ENCODE measurements around the gene ART4. TPM values are rescaled to one million over a fixed set of nuclear protein-coding genes. Genes with fewer than 3 reads are reported as not detected.

ART4 gene
- total RNA-seq, 4 donors from 2014 or later, result 0.13 to 0.18 TPM; not detected in 2

GRCh38 chr12:14827043-14827442 is 16.3 kb downstream of the ART4 start:
- Histone ChIP-seq H3K27me3 (no peaks in the 10 kb centered on the region), H3K4me3 (no peak overlapping the region), H3K36me3 (no peaks in the 10 kb centered on the region), H3K9me3 (no peaks in the 10 kb centered on the region), H3K4me1 (no peaks in the 10 kb centered on the region), H3K27ac (no peak overlapping the region)
- TF ChIP-seq CTCF (IDR thresholded peaks at IDR 0.05) (no peak), POLR2A (IDR thresholded peaks at IDR 0.05) (no peak)
- no peak for DNase-seq

GRCh38 chr12:14826491-14826890 is 16.8 kb downstream of the ART4 start:
- Histone ChIP-seq H3K4me3 (no peak overlapping the region), H3K27me3 (no peaks in the 10 kb centered on the region), H3K36me3 (no peaks in the 10 kb centered on the region), H3K27ac (no peak overlapping the region), H3K9me3 (no peaks in the 10 kb centered on the region), H3K4me1 (no peaks in the 10 kb centered on the region)
- no peak for DNase-seq
- no peak for TF ChIP-seq CTCF (IDR thresholded peaks at IDR 0.05)
- TF ChIP-seq POLR2A (IDR thresholded peaks at IDR 0.05), result no peak

GRCh38 chr12:14825256-14825655 is 18.1 kb downstream of the ART4 start:
- H3K4me3 ChIP-seq, result no peak overlapping the region
- DNase-seq, result no peak
- no peaks in the 10 kb centered on the region for H3K9me3 ChIP-seq
- TF ChIP-seq CTCF (IDR thresholded peaks at IDR 0.05), result no peak
- TF ChIP-seq POLR2A (IDR thresholded peaks at IDR 0.05), result no peak
- no peaks in the 10 kb centered on the region for H3K27me3 ChIP-seq
- H3K36me3 ChIP-seq, result no peaks in the 10 kb centered on the region
- H3K4me1 ChIP-seq, result no peaks in the 10 kb centered on the region
- H3K27ac ChIP-seq, result no peak overlapping the region

GRCh38 chr12:14824012-14824634 is 19.2 kb downstream of the ART4 start:
- H3K27ac ChIP-seq, result no peak overlapping the region
- TF ChIP-seq POLR2A (IDR thresholded peaks at IDR 0.05), result no peak
- no peak for TF ChIP-seq CTCF (IDR thresholded peaks at IDR 0.05)
- no peak for DNase-seq
- H3K9me3 ChIP-seq, result no peaks in the 10 kb centered on the region
- no peaks in the 10 kb centered on the region for H3K36me3 ChIP-seq
- H3K27me3 ChIP-seq, result no peaks in the 10 kb centered on the region
- H3K4me3 ChIP-seq, result no peak overlapping the region
- H3K4me1 ChIP-seq, result no peaks in the 10 kb centered on the region

GRCh38 chr12:14814014-14814413 is 29.3 kb downstream of the ART4 start, which contains the start of gene SMCO3:
Gene SMCO3 (minus strand): TSS chr12:14814182. CDS start chr12:14806680, 7,502 bp downstream.
- H3K4me3 ChIP-seq, result no peak within 1 kb of the TSS
- no peaks in the 10 kb centered on the region for H3K9me3 ChIP-seq
- TF ChIP-seq POLR2A (IDR thresholded peaks at IDR 0.05) (no peak), CTCF (IDR thresholded peaks at IDR 0.05) (no peak)
- DNase-seq, result no peak
- H3K27ac ChIP-seq, result no peak within 1 kb of the TSS
- no peaks in the 10 kb centered on the region for H3K4me1 ChIP-seq
- no peaks in the 10 kb centered on the region for H3K36me3 ChIP-seq
- no peaks in the 10 kb centered on the region for H3K27me3 ChIP-seq

GRCh38 chr12:14811486-14811885 is 31.8 kb downstream of the ART4 start:
- Histone ChIP-seq H3K4me1 (no peaks in the 10 kb centered on the region), H3K9me3 (no peaks in the 10 kb centered on the region), H3K27me3 (no peaks in the 10 kb centered on the region), H3K4me3 (no peak overlapping the region), H3K36me3 (no peaks in the 10 kb centered on the region), H3K27ac (no peak overlapping the region)
- TF ChIP-seq POLR2A (IDR thresholded peaks at IDR 0.05) (no peak), CTCF (IDR thresholded peaks at IDR 0.05) (no peak)
- no peak for DNase-seq

Data from Peyer's patch (tissue), 4 donors.